Measurements from ENCODE around the gene EEFSEC. TPM values are rescaled to one million over a fixed set of nuclear protein-coding genes. Genes with fewer than 3 reads are reported as not detected.

The EEFSEC gene
- total RNA-seq, 1 donor from 2014 or later = 12.2 TPM

- H3K36me3 Mint-ChIP-seq (ENCODE audit: low read depth) = peaks cover 5% of the 10 kb centered on the region
- H3K27me3 Mint-ChIP-seq (ENCODE audit: low read depth) = no peaks in the 10 kb centered on the region
- DNase-seq (ENCODE audit: low spot score) = no peak
- H3K4me3 Mint-ChIP-seq (ENCODE audit: unreplicated experiment) = no peak overlapping the region
- TF ChIP-seq CTCF (IDR thresholded peaks at IDR 0.05) = no peak
- no peak overlapping the region for H3K27ac Mint-ChIP-seq (ENCODE audit: unreplicated experiment)
- H3K9me3 Mint-ChIP-seq (ENCODE audit: low read depth) = no peaks in the 10 kb centered on the region
- peaks cover 13% of the 10 kb centered on the region for H3K4me1 Mint-ChIP-seq (ENCODE audit: low read depth)
Measured at GRCh38 chr3:128339491-128340012, 186.3 kb downstream of the EEFSEC start.

GRCh38 chr3:128340198-128340903 lies 187.1 kb downstream of the EEFSEC start:
- no peaks in the 10 kb centered on the region for H3K9me3 Mint-ChIP-seq (ENCODE audit: low read depth)
- no peak for DNase-seq (ENCODE audit: low spot score)
- peaks cover 5% of the 10 kb centered on the region for H3K36me3 Mint-ChIP-seq (ENCODE audit: low read depth)
- H3K4me3 Mint-ChIP-seq (ENCODE audit: unreplicated experiment) = no peak overlapping the region
- no peak for TF ChIP-seq CTCF (IDR thresholded peaks at IDR 0.05)
- H3K27me3 Mint-ChIP-seq (ENCODE audit: low read depth) = no peaks in the 10 kb centered on the region
- H3K4me1 Mint-ChIP-seq (ENCODE audit: low read depth) = peaks cover 13% of the 10 kb centered on the region
- no peak overlapping the region for H3K27ac Mint-ChIP-seq (ENCODE audit: unreplicated experiment)

GRCh38 chr3:128340904-128341555 lies 187.7 kb downstream of the EEFSEC start:
- Mint-ChIP-seq H3K27me3 (ENCODE audit: low read depth) (no peaks in the 10 kb centered on the region), H3K9me3 (ENCODE audit: low read depth) (no peaks in the 10 kb centered on the region), H3K4me1 (ENCODE audit: low read depth) (peaks cover 10% of the 10 kb centered on the region), H3K4me3 (ENCODE audit: unreplicated experiment) (no peak overlapping the region), H3K27ac (ENCODE audit: unreplicated experiment) (no peak overlapping the region), H3K36me3 (ENCODE audit: low read depth) (peaks cover 5% of the 10 kb centered on the region)
- TF ChIP-seq CTCF (IDR thresholded peaks at IDR 0.05) = no peak
- DNase-seq (ENCODE audit: low spot score) = peak; percentile 59

- TF ChIP-seq CTCF (IDR thresholded peaks at IDR 0.05) = no peak
- peaks cover 10% of the 10 kb centered on the region for H3K4me1 Mint-ChIP-seq (ENCODE audit: low read depth)
- H3K27ac Mint-ChIP-seq (ENCODE audit: unreplicated experiment) = no peak overlapping the region
- no peaks in the 10 kb centered on the region for H3K9me3 Mint-ChIP-seq (ENCODE audit: low read depth)
- DNase-seq (ENCODE audit: low spot score) = peak; percentile 77
- peaks cover 5% of the 10 kb centered on the region for H3K36me3 Mint-ChIP-seq (ENCODE audit: low read depth)
- H3K4me3 Mint-ChIP-seq (ENCODE audit: unreplicated experiment) = no peak overlapping the region
- no peaks in the 10 kb centered on the region for H3K27me3 Mint-ChIP-seq (ENCODE audit: low read depth)
Measured at GRCh38 chr3:128341659-128342395, 188.5 kb downstream of the EEFSEC start.

GRCh38 chr3:128342701-128343180 lies 189.5 kb downstream of the EEFSEC start:
- Mint-ChIP-seq H3K4me1 (ENCODE audit: low read depth) (peaks cover 15% of the 10 kb centered on the region), H3K27ac (ENCODE audit: unreplicated experiment) (no peak overlapping the region), H3K9me3 (ENCODE audit: low read depth) (no peaks in the 10 kb centered on the region), H3K36me3 (ENCODE audit: low read depth) (peaks cover 1% of the 10 kb centered on the region), H3K27me3 (ENCODE audit: low read depth) (no peaks in the 10 kb centered on the region), H3K4me3 (ENCODE audit: unreplicated experiment) (no peak overlapping the region)
- no peak for TF ChIP-seq CTCF (IDR thresholded peaks at IDR 0.05)
- peak; percentile 62 for DNase-seq (ENCODE audit: low spot score)

Data from chondrocyte (in vitro differentiated cells).